Endometrium (tissue), 2 donors: Measurements from ENCODE around the gene FAM107A.

ENCODE experiments used
- FAIRE-seq: peaks from 2 replicates; lab custom pipeline; 2012; peaks lifted over from hg19 to GRCh38; lab: Jason Lieb, UNC
- donor health status: control.
- donor health status: control.

The FAM107A gene, protein sequence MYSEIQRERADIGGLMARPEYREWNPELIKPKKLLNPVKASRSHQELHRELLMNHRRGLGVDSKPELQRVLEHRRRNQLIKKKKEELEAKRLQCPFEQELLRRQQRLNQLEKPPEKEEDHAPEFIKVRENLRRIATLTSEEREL

DNA sequence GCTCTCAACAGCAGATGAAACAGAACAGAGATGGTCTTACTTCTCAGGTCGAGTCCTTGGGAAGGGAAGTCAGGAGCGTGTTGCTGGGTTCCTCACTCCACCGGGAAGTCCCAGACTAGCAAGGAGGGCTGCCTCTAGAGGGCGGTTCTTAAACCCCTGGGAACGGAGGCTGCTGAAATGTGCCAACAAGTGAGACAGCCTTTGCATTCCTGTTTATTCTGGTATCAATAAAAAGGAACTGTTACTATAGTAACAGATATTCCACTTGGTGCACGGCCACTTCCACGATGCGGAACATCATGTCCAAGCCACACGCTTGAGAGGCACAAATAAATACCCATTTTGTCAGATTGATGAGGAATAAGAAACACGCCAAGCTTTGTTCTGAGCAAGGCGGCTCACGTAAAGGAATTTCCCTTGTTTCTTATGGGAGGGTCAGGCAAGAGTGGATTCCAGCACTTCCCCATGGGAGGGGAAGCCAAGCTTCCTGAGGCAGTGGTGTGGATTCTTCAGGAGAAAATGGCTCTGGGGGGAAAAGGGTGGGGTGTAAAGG, at the start of gene FAM107A:
TSS of gene FAM107A (minus strand) at position 123 of the 553 bp plus-strand sequence. CDS start 7,531 bp downstream, outside the sequence.
- FAIRE-seq, result no peak

DNA sequence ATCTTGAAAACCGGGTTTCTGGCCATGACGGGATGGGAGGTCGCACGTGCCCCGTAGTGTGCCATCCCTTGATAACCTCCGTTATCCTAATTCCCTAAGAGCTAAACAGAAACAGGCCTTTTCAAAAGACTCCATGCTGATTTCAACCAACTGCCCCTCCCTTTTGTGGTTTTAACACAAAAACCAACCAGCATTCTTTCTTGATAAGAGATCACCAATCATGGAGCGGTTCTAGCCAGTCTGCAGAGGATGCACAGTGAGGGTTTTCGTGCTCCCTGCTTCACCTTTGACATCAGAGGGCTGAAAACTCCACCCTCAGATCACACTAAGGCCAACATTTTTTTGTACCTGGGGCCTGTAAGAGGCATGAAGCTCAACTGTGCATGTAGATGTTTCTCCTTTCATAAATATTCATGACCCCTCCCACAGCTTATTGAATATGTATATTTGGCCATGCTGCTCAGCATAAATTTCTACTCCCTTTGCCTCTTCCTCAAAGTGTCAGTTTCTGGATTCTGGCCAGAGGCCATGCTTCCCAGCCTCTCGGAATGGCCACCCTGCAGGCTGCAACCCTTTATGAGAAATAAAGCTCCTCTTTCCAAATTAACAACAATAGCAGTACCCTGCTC, 48.1 kb upstream of the FAM107A start:
- FAIRE-seq, result no peak

DNA sequence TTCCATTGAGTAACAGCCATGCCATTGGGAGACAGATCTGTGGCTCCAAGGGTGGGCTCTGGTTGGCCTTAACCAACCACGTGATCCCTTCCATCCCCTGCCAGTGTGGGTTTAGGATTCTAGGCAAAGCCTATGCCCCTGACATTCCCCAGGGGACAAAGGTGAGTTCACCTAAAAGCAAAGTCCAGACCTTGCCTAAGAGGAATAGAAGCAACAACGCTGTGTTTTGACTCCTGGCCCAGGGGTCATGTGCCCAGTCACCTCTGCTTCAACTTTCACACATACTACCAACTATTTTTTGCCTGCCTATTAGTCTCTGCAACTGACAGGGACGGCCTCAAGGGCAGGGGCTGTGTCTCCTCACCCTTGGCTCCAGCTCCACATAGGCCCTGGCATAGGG, 47.4 kb upstream of the FAM107A start:
- no peak for FAIRE-seq

DNA sequence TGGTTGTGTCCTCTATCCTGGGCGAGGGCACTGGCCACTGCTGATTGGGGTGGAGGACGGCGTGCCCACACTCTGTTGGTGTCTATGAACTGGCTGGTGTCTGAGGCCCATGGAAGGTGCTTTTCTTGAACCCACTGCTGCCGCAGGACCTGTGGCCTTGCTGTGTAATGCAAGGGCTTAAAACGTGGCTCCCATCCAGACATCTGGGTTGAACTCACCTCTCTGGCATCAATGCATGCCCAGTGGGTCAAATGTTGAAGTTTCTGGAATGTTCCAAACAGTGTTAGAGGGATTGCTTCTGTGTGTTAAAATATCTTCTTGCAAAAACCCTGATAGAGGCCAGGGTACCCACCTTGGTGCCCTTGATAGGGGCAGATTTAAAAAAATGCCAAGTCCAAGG, 46.8 kb upstream of the FAM107A start:
- FAIRE-seq, result no peak

DNA sequence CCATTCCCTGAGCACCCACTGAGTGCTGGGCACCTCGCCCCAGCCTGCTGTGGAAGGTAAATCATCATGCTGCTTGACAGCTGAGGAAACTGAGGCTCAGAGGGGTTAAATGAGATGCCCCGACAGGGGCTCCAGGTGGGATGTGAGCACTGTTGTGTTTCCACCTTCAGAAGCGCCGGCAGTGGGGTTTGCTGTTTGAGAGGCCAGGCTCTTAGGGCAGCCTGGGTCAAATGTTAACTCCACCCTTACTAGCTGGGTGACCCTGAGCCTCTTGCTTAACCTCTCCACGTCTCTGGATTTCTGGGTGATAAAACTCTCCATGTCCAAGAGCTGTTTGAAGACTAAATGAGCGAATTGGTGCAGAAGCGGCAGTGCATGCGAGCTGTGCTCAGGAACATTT, 46.3 kb upstream of the FAM107A start:
- no peak for FAIRE-seq

DNA sequence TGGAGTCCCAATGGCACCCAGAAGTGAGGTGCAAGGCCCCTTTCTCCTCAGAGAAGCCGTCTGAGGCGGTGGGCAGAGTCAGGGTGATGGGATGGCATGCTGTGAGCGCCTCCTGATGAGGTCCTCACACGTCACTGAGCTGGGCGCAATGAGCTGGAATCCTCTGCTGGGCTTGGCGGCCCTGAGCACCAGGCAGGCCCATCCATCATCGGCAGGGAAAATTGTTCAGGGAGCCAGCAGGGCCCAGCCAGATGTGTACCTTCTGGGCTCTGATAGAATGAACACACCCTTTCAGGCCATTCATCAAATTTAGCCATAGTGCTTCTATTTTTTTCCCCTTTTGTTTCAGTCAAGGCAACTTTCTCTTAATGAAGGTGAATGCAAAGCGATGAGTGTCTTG, 45.7 kb upstream of the FAM107A start:
- no peak for FAIRE-seq

DNA sequence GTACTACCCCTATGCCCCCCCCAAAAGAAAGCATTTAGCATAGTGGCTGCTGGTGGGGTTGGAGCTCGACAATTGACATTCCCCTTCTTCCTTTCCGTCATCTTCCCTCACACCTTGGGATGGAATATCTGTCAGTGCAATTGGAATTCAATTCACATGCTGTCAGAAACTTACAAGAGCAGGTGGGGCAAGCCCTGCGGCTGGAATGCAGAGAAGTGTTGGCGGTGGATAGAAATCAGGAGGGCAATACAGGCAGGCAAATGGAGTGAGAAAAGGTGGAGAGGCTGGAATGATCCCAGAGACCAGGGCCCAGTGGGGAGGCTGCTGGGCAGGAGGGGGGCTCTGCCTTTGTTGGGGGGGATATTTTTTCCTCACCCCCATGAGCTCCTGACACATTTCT, 45.2 kb upstream of the FAM107A start:
- no peak for FAIRE-seq

DNA sequence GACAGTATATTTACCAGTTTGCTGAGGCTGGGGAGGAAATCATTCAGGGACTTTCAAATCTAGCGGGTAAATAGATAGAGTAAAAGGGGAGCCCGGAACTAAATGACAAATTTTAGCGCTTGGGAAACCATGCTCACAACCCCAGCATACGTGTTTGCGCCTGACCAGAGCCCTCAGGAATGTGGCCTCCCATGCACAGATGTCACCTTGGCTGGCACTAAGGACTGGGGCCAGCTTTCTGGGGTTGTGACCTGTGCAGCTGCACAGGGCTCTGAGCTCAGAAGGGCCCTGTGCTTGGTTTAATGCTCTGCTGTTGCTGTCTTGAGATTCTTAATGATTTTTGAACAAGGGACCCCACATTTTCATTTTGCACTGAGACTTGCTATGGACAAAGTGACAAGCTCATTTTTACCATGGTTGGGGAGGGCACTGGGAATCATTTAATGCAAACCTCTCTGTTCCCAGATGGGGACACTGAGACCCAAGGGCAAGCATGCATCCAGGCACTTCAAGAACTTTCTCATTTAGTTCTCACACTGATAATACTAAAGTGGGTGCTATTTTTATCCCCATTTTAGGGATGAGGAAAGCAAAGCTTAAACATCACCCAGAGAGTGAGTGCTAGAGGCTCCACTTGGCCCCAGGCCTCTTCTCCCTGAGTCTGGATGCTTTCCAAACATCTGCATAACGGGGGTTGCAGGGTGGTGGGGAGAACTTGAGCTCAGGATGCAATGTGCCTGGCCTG, 44.1 kb upstream of the FAM107A start:
- FAIRE-seq, result no peak

DNA sequence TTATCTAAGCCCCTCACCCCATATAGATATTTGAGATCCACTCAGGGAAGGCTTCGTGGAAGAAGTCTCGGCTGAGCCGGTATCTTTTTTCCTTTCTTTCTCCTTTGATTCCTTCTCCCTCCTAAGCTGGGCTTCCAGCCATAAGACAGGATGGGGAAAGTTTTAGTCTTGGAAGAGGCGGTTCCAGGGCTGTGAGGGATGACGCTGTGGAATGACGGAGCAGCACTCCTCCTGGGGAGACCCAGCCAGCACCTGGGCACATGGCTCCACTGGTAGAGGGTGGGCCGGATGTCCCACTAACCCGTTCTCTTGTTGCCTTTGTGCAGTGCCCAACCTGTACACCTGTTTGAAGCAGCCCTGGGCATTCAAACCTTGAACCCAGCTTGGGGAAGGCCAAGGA, 43.2 kb upstream of the FAM107A start:
- FAIRE-seq, result no peak

DNA sequence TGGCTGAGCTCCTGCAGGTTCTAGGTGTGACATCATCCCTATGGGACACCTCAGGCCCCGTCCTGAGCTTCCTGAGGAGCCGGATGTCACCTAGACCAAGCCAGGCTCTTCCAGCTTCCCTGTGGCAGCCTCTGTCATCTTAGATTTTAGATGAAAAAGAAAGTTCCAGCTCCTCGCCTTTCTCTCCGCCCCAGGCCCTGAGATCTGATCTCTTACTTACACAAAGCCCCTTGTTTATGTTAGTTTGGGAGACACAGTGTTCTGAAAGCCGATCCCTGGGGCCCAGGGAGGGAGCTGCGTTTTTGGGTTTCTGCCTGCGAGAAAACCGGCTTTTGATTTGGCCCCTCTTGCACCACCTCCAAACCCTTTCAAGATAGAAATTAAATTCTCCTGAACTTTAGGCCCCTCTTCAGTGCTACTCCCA, 40.2 kb upstream of the FAM107A start:
- FAIRE-seq, result no peak

DNA sequence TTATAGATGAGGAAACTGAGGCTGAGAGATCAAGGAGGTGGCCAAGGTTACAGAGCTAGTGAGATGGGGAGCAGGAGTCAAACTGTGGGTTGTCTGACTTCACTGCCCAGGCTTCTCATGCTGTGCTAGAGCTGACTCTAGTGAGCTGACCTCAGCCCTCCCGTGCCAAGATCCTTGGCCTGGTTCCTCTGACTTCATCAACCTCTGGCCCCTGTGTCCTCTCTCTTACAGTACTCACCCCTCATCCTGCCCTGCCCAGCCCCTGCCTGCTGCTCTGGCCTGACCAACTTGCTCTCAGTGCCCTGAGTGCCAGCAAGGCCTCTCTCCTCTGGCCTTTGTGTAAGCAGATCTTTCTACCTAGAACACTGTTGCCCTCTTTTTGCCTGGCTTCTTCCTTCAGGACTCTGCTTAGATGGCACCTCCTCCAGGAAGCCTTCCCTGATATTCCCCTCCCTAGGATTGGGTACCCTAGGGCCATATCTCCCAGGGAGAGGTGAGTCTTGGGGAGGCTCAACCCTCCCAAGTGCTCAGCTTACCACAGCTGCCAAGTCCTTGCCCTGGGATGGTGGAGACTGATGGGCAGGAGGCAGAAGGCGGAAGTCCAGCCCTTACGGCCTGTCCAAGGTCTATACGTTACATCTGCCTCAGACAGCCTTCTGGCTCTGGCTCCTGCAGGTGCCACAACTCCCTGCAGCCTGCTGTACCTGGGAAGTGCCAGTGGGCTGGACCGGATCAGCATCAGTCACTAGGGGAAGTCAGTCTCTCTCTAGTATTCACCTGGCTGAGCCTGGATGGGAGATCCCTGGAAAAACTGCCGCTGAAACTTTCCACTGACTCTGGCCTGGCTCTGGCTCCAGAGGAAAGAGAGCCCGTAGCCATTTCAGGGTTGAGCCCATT, 36.3 kb upstream of the FAM107A start:
- FAIRE-seq, result no peak

DNA sequence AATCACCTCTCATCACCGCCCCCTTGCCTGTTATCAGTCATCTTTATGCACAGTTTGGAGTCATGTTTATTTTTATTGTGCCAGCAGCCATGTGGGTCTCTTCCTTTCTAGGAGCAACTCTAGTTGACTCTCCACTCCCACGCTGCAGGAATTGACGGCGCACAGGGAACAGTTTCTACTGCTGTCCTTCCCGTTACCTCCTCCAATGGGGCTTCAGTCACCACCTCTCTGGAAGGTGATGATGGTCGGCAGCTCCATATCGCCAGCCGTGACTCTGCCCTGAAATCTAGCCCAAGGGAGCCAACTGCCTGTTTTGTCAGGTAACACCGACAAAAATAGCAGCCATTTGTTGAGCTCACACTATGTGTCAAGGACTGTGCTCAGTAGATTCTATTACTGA, 35.6 kb upstream of the FAM107A start:
- no peak for FAIRE-seq

DNA sequence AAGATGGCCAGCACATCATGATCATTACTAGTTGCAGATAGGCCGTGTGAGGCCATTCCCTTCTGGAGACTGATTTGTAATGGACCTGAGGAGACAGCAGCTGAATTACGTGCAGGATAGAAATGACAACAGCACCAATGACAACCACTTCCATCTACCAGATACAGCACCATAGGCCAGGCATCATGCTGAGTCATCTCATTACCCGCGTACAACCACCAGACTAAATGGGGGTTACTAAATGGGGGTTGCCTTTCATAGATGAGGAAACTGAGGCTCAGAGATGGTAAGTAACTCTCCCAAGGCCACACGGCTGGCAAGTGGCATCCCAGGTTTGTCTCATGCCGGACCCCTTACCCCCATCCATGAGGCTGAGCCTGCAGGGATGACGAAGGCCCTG, 32.8 kb upstream of the FAM107A start:
- no peak for FAIRE-seq

DNA sequence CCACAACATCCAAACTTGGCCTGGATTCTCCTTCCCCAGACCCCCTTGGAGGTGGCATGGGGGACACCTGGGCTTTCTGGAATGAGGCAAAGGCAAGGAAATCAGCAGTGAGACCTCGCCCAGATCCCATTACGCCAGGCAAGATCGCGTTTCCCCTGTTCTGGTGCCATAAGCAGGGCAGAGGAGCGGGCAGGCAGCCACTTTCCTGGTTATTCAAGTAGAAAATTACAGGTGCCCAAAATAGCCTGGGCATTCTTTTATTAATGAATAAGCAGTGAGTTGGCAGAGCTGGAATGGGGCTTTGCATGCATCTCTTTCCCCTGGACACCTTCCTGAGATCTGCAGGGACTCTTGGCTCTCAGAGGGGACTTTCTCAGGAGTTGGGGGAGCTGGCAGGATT, 31.5 kb upstream of the FAM107A start:
- FAIRE-seq, result no peak

DNA sequence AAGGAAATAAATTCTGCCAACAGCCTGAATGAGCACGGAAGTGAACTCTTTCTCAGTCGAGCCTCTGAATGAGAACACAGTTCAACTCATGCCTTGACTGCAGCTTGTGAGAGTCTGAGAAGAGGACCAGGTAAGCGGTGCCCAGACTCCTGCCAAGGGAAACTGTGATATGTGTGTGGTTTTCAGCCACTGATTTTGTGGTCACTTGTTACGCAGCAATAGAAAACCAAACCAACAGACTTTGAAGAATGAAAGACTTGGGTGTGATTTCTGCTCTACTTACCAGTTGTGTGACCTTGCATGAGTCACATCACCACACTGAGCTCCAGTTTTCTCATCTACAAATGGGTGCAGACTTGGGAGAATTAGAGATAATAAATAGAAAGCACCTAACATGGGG, 30.6 kb upstream of the FAM107A start:
- no peak for FAIRE-seq

DNA sequence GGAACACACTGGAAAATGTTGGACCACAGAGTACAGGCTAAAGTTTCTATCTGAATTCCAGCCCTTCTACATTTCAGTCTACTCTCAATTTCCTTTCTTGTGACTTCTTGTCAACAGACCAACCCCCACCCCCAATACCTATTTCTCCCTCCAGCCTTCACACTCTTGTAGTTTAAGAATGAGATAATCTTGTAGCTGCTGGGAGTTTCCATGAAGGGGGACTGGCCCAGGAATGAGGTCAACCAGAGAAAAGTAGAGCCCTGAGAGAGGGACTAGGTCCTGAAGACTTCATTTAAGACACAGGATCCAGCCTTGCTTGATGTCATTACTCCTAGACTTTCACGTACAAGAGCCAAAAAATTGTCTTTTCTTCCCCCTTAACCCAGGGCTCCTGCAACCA, 29.5 kb upstream of the FAM107A start:
- FAIRE-seq, result no peak

DNA sequence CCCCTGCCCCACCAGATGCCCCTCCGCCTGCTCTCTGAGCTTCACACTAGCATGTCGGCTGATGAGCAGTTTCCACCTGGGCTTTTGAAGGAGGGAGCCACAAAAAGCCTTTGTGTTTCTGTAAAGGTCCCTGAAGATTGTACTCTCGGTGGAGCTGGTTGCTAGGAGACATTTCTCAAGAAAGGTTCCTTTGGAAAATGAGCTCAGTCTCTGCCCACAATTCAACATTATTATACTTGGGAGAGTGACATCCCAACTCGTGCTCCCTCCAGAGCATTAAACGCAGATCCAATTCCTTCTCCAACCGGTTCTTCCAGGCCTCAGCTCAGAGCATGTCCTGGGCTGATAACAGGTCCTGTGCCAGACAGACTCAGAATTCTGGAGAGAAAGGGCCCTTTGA, 26.8 kb upstream of the FAM107A start:
- FAIRE-seq, result no peak

DNA sequence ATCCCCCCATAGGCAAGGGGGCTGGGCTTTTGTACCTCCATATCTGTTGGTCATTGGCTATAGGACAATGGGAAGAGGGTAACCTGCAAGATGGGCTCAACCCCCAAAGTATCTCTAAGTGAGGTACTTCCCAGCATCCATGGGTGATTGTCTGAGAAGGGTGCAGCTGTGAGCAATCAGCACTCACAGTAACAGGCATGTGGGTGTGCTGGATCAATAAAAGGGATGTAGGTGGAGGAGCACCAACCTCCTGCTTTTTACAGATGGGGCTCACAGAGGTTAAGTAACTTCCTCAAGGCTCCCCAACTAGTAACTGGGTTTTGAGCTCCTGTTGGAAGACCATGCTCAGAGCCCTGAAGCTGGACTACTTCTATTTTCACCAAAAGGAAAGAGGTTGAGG, 26.4 kb upstream of the FAM107A start:
- FAIRE-seq, result no peak

DNA sequence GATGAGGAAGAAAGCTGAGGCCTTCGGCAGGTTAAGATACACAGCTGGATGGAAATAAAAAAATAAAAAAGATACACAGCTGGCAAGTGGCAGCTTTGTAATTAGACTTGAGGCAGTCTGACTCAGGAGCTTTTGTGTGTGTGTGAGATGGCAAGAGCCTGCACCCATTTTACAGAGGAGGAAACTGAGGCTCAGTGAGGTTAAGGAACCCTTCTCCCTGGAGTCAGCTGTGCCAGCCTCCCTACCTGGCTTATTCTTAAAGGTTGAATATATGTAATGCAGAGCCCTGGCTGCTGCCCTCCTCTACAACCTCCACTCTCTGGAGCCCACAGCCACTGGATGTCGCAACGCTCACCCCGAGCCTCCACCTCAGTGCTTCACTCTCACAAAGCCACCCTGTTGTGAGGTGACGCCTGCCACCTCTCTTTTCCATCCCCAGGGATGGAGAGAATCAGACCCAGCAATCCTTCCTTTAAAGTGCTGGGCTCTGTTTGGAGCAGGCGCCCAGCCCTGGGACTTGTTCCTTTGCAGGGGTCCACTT, 20.6 kb upstream of the FAM107A start:
- FAIRE-seq, result no peak

DNA sequence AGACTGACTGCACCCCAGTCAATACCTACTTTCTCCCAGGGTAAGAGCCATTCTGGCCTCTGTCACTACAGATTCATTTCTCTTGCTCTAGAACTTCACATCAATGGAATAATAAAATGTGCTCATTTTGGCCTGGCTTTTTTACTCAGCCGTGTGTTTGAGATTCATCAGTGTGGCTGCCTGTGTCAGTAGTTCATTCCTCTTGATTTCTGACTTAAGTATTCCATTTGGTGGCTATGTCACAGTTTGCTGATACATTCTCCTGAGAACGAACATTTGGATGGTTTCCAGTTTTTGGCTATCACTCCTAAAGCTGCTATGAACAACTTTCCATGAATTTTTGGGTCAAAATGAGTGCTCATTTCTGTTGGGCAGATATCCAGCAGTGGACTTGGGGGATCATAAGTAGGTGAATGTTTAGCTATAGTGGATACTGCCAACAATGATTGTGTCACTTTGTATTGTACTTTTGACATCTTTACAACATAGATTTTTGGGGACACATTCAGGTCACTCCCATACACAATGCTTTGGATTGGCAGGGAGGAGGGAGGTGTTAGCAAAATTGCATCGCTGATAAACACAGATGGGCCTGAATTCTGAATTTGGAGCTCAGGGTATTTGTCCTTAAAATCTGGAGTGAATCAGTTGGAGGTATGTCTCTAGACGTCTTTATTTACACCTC, 19.8 kb upstream of the FAM107A start:
- FAIRE-seq, result no peak

DNA sequence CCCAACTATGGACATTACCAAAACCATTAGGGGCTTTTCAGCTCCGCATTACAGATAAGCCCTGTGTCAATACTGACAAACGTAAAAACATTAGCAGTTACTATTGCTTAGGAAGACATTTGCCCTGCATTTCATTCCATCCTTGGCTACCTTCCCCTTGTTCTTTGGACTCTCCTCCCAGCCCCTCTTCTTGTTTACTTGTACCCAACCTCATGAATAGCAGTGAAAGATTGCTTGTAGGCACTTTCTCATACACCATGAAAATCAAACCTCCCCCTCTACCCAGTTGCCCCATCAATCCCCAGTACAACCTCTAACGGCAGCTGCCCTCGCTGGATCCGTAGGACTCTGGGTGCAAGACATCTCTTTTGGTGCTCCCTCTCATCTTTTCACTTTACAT, 16.9 kb upstream of the FAM107A start:
- no peak for FAIRE-seq
